ENCODE results near the gene PACRGL.

Gene PACRGL

GRCh38 chr4:20681271-20681670 is 19.0 kb upstream of the PACRGL start:
- H3K9me3 ChIP-seq (ENCODE audit: control insufficient read depth in 1 of 2, low read length in 2 of 2), result no peaks in the 10 kb centered on the region
- H3K36me3 ChIP-seq (ENCODE audit: control insufficient read depth in 1 of 2, insufficient read depth in 2 of 2, low read length in 2 of 2), result no peaks in the 10 kb centered on the region
- H3K27me3 ChIP-seq (ENCODE audit: low read depth, low read length), result no peaks in the 10 kb centered on the region
- peaks cover 0 to 6% of the 10 kb centered on the region in 2 donors for H3K4me1 ChIP-seq (ENCODE audit: control insufficient read depth in 1 of 2, insufficient read depth in 2 of 2, low read length in 2 of 2)
- H3K4me3 ChIP-seq (ENCODE audit: low read depth in 1 of 2, low read length in 2 of 2), result no peak overlapping the region
- no peak overlapping the region for H3K27ac ChIP-seq (ENCODE audit: low read length)

- H3K27ac ChIP-seq (ENCODE audit: low read length), result no peak overlapping the region
These were observed 17.4 kb upstream of the PACRGL start for GRCh38 chr4:20682853-20683252.

GRCh38 chr4:20683766-20684165 is 16.5 kb upstream of the PACRGL start:
- Histone ChIP-seq H3K27ac (ENCODE audit: low read length) (no peak overlapping the region), H3K4me3 (ENCODE audit: low read depth in 1 of 2, low read length in 2 of 2) (no peak overlapping the region), H3K4me1 (ENCODE audit: control insufficient read depth in 1 of 2, insufficient read depth in 2 of 2, low read length in 2 of 2) (no peaks in the 10 kb centered on the region), H3K36me3 (ENCODE audit: control insufficient read depth in 1 of 2, insufficient read depth in 2 of 2, low read length in 2 of 2) (no peaks in the 10 kb centered on the region), H3K9me3 (ENCODE audit: control insufficient read depth in 1 of 2, low read length in 2 of 2) (no peaks in the 10 kb centered on the region), H3K27me3 (ENCODE audit: low read depth, low read length) (no peaks in the 10 kb centered on the region)

More at GRCh38 chr4:20682853-20683252, 17.4 kb upstream of the PACRGL start:
- no peaks in the 10 kb centered on the region for H3K36me3 ChIP-seq (ENCODE audit: control insufficient read depth in 1 of 2, insufficient read depth in 2 of 2, low read length in 2 of 2)
- no peaks in the 10 kb centered on the region for H3K27me3 ChIP-seq (ENCODE audit: low read depth, low read length)
- no peak overlapping the region for H3K4me3 ChIP-seq (ENCODE audit: low read depth in 1 of 2, low read length in 2 of 2)
- H3K9me3 ChIP-seq (ENCODE audit: control insufficient read depth in 1 of 2, low read length in 2 of 2), result no peaks in the 10 kb centered on the region
- no peaks in the 10 kb centered on the region for H3K4me1 ChIP-seq (ENCODE audit: control insufficient read depth in 1 of 2, insufficient read depth in 2 of 2, low read length in 2 of 2)

GRCh38 chr4:20684852-20685763 is 15.2 kb upstream of the PACRGL start:
- Histone ChIP-seq H3K27ac (ENCODE audit: low read length) (no peak overlapping the region), H3K36me3 (ENCODE audit: control insufficient read depth in 1 of 2, insufficient read depth in 2 of 2, low read length in 2 of 2) (no peaks in the 10 kb centered on the region), H3K4me1 (ENCODE audit: control insufficient read depth in 1 of 2, insufficient read depth in 2 of 2, low read length in 2 of 2) (no peaks in the 10 kb centered on the region), H3K9me3 (ENCODE audit: control insufficient read depth in 1 of 2, low read length in 2 of 2) (no peaks in the 10 kb centered on the region), H3K27me3 (ENCODE audit: low read depth, low read length) (no peaks in the 10 kb centered on the region), H3K4me3 (ENCODE audit: low read depth in 1 of 2, low read length in 2 of 2) (no peak overlapping the region)

GRCh38 chr4:20687864-20688263 is 12.4 kb upstream of the PACRGL start:
- Histone ChIP-seq H3K27me3 (ENCODE audit: low read depth, low read length) (no peaks in the 10 kb centered on the region), H3K4me3 (ENCODE audit: low read depth in 1 of 2, low read length in 2 of 2) (no peak overlapping the region), H3K27ac (ENCODE audit: low read length) (no peak overlapping the region), H3K9me3 (ENCODE audit: control insufficient read depth in 1 of 2, low read length in 2 of 2) (no peaks in the 10 kb centered on the region), H3K4me1 (ENCODE audit: control insufficient read depth in 1 of 2, insufficient read depth in 2 of 2, low read length in 2 of 2) (no peaks in the 10 kb centered on the region), H3K36me3 (ENCODE audit: control insufficient read depth in 1 of 2, insufficient read depth in 2 of 2, low read length in 2 of 2) (no peaks in the 10 kb centered on the region)

- Histone ChIP-seq H3K36me3 (ENCODE audit: control insufficient read depth in 1 of 2, insufficient read depth in 2 of 2, low read length in 2 of 2) (no peaks in the 10 kb centered on the region), H3K27me3 (ENCODE audit: low read depth, low read length) (no peaks in the 10 kb centered on the region), H3K4me1 (ENCODE audit: control insufficient read depth in 1 of 2, insufficient read depth in 2 of 2, low read length in 2 of 2) (peaks cover 7 to 17% of the 10 kb centered on the region in 2 donors), H3K9me3 (ENCODE audit: control insufficient read depth in 1 of 2, low read length in 2 of 2) (no peaks in the 10 kb centered on the region), H3K4me3 (ENCODE audit: low read depth in 1 of 2, low read length in 2 of 2) (no peak overlapping the region), H3K27ac (ENCODE audit: low read length) (no peak overlapping the region)
These were observed 3.4 kb upstream of the PACRGL start for GRCh38 chr4:20696815-20697214.

GRCh38 chr4:20698382-20698781 is 1.9 kb upstream of the PACRGL start:
- no peak overlapping the region for H3K4me3 ChIP-seq (ENCODE audit: low read depth in 1 of 2, low read length in 2 of 2)
- H3K9me3 ChIP-seq (ENCODE audit: control insufficient read depth in 1 of 2, low read length in 2 of 2), result no peaks in the 10 kb centered on the region
- H3K4me1 ChIP-seq (ENCODE audit: control insufficient read depth in 1 of 2, insufficient read depth in 2 of 2, low read length in 2 of 2), result peaks cover 7 to 17% of the 10 kb centered on the region in 2 donors
- no peaks in the 10 kb centered on the region for H3K36me3 ChIP-seq (ENCODE audit: control insufficient read depth in 1 of 2, insufficient read depth in 2 of 2, low read length in 2 of 2)
- no peaks in the 10 kb centered on the region for H3K27me3 ChIP-seq (ENCODE audit: low read depth, low read length)
- H3K27ac ChIP-seq (ENCODE audit: low read length), result no peak overlapping the region

GRCh38 chr4:20698820-20699219 is 1.4 kb upstream of the PACRGL start:
- Histone ChIP-seq H3K9me3 (ENCODE audit: control insufficient read depth in 1 of 2, low read length in 2 of 2) (no peaks in the 10 kb centered on the region), H3K27me3 (ENCODE audit: low read depth, low read length) (no peaks in the 10 kb centered on the region), H3K36me3 (ENCODE audit: control insufficient read depth in 1 of 2, insufficient read depth in 2 of 2, low read length in 2 of 2) (no peaks in the 10 kb centered on the region), H3K4me3 (ENCODE audit: low read depth in 1 of 2, low read length in 2 of 2) (no peak overlapping the region), H3K4me1 (ENCODE audit: control insufficient read depth in 1 of 2, insufficient read depth in 2 of 2, low read length in 2 of 2) (peaks cover 7 to 17% of the 10 kb centered on the region in 2 donors), H3K27ac (ENCODE audit: low read length) (no peak overlapping the region)

GRCh38 chr4:20711335-20711734 is 11.1 kb downstream of the PACRGL start:
- H3K4me3 ChIP-seq (ENCODE audit: low read depth in 1 of 2, low read length in 2 of 2), result no peak overlapping the region
- no peaks in the 10 kb centered on the region for H3K27me3 ChIP-seq (ENCODE audit: low read depth, low read length)
- no peaks in the 10 kb centered on the region for H3K4me1 ChIP-seq (ENCODE audit: control insufficient read depth in 1 of 2, insufficient read depth in 2 of 2, low read length in 2 of 2)
- H3K27ac ChIP-seq (ENCODE audit: low read length), result no peak overlapping the region
- H3K36me3 ChIP-seq (ENCODE audit: control insufficient read depth in 1 of 2, insufficient read depth in 2 of 2, low read length in 2 of 2), result peaks cover 14 to 54% of the 10 kb centered on the region in 2 donors
- no peaks in the 10 kb centered on the region for H3K9me3 ChIP-seq (ENCODE audit: control insufficient read depth in 1 of 2, low read length in 2 of 2)

GRCh38 chr4:20723019-20723418 is 22.8 kb downstream of the PACRGL start:
- no peaks in the 10 kb centered on the region for H3K4me1 ChIP-seq (ENCODE audit: control insufficient read depth in 1 of 2, insufficient read depth in 2 of 2, low read length in 2 of 2)
- H3K4me3 ChIP-seq (ENCODE audit: low read depth in 1 of 2, low read length in 2 of 2), result no peak overlapping the region
- peaks cover 0 to 8% of the 10 kb centered on the region in 2 donors for H3K9me3 ChIP-seq (ENCODE audit: control insufficient read depth in 1 of 2, low read length in 2 of 2)
- H3K27me3 ChIP-seq (ENCODE audit: low read depth, low read length), result no peaks in the 10 kb centered on the region
- H3K36me3 ChIP-seq (ENCODE audit: control insufficient read depth in 1 of 2, insufficient read depth in 2 of 2, low read length in 2 of 2), result peaks cover 23 to 49% of the 10 kb centered on the region in 2 donors
- H3K27ac ChIP-seq (ENCODE audit: low read length), result no peak overlapping the region

GRCh38 chr4:20723463-20723862 is 23.2 kb downstream of the PACRGL start:
- Histone ChIP-seq H3K9me3 (ENCODE audit: control insufficient read depth in 1 of 2, low read length in 2 of 2) (peaks cover 0 to 8% of the 10 kb centered on the region in 2 donors), H3K27ac (ENCODE audit: low read length) (no peak overlapping the region), H3K4me1 (ENCODE audit: control insufficient read depth in 1 of 2, insufficient read depth in 2 of 2, low read length in 2 of 2) (no peaks in the 10 kb centered on the region), H3K36me3 (ENCODE audit: control insufficient read depth in 1 of 2, insufficient read depth in 2 of 2, low read length in 2 of 2) (peaks cover 25 to 45% of the 10 kb centered on the region in 2 donors), H3K4me3 (ENCODE audit: low read depth in 1 of 2, low read length in 2 of 2) (no peak overlapping the region), H3K27me3 (ENCODE audit: low read depth, low read length) (no peaks in the 10 kb centered on the region)
